SK-N-SH (cell line): ENCODE measurements around the gene C12orf75. TPM values are rescaled to one million over a fixed set of nuclear protein-coding genes. Genes with fewer than 3 reads are reported as not detected.

ENCODE experiments used
- CTCF ChIA-PET: fragments of 300-600, 350-600 bp; formaldehyde crosslinking; extraction: SDS; loops from one replicate; lab custom pipeline; 2021; lab: Yijun Ruan, JAX
- POLR2A ChIA-PET: fragments of 350-600 bp; sonication (Branson Sonifier 250); formaldehyde crosslinking; extraction: SDS; loops from one replicate; lab custom pipeline; 2020; ENCODE audit warnings: antibody characterized with exemption, inconsistent platforms; lab: Yijun Ruan, JAX
- DNase-seq: peaks from one replicate; pipeline ENCODE4 v3.0.0; 2012
- H2AFZ ChIP-seq: fragments of 200-600 bp; sonication (generic); 2 replicates; pipeline ENCODE4 v1.8.1; 2016; ENCODE audit warnings: antibody characterized with exemption, mild to moderate bottlenecking, low read depth
- H3F3A ChIP-seq: fragments of 200-600 bp; sonication (generic); replicated peaks from 2 replicates; pipeline ENCODE3; 2016; ENCODE audit warnings: antibody characterized with exemption, mild to moderate bottlenecking; ENCODE audit not compliant: insufficient read depth
- H3K27ac ChIP-seq, 2 experiments: fragments of 200-500 bp in 1 of 2; fragments of 200-600 bp in 1 of 2; sonication (Bioruptor generic) in 1 of 2; sonication (generic), shearing (Covaris generic) in 1 of 2; 2 replicates each; pipeline versions ENCODE4 v1.5.1 to v1.6.1; 2014 to 2016; ENCODE audit warnings: low read depth in 2 of 2, inconsistent platforms in 1 of 2, low read length in 1 of 2, mild to moderate bottlenecking in 1 of 2, mixed read lengths in 1 of 2
- H3K27me3 ChIP-seq: fragments of 200-600 bp; sonication (generic), shearing (Covaris generic); 2 replicates; pipeline ENCODE4 v1.6.1; 2016; ENCODE audit warnings: mixed run types; ENCODE audit not compliant: insufficient read depth
- H3K36me3 ChIP-seq, 2 experiments: fragments of 200-500 bp in 1 of 2; fragments of 200-600 bp in 1 of 2; sonication (Bioruptor generic) in 1 of 2; sonication (generic) in 1 of 2; replicated peaks in 1 of 2; 2 replicates each; pipeline versions ENCODE3 to v1.5.1; 2014 to 2016; ENCODE audit warnings: low read length in 1 of 2, mild to moderate bottlenecking in 1 of 2; ENCODE audit not compliant: insufficient read depth in 2 of 2, control insufficient read depth in 1 of 2
- H3K4me1 ChIP-seq, 2 experiments: fragments of 200-500 bp in 1 of 2; fragments of 200-600 bp in 1 of 2; sonication (Bioruptor generic) in 1 of 2; sonication (generic), shearing (Covaris generic) in 1 of 2; 2 replicates each; pipeline versions ENCODE4 v1.5.1 to v1.6.1; 2014 to 2016; ENCODE audit warnings: low read depth in 1 of 2, low read length in 1 of 2, mixed run types in 1 of 2; ENCODE audit not compliant: insufficient read depth in 2 of 2, control insufficient read depth in 1 of 2
- H3K4me2 ChIP-seq: fragments of 200-600 bp; sonication (generic), shearing (Covaris generic); 2 replicates; pipeline ENCODE4 v1.6.1; 2017; ENCODE audit warnings: mixed run types
- H3K4me3 ChIP-seq, 2 experiments: fragments of 200-500 bp in 1 of 2; fragments of 200-600 bp in 1 of 2; sonication (Bioruptor generic) in 1 of 2; sonication (generic), shearing (Covaris generic) in 1 of 2; 2 replicates each; pipeline versions ENCODE4 v1.5.1 to v1.8.1; 2014 to 2016; ENCODE audit warnings: low read depth in 2 of 2, inconsistent platforms in 1 of 2, low read length in 1 of 2, mild to moderate bottlenecking in 1 of 2, mixed read lengths in 1 of 2, moderate library complexity in 1 of 2
- H3K79me2 ChIP-seq: fragments of 200-600 bp; sonication (generic); 2 replicates; pipeline ENCODE4 v1.8.1; 2017; ENCODE audit warnings: mild to moderate bottlenecking; ENCODE audit not compliant: insufficient read depth
- H3K9ac ChIP-seq: fragments of 200-600 bp; sonication (generic); 2 replicates; pipeline ENCODE4 v1.6.1; 2017; ENCODE audit warnings: mixed run types
- H3K9me2 ChIP-seq: fragments of 200-600 bp; sonication (generic); 2 replicates; pipeline ENCODE4 v1.6.1; 2017; ENCODE audit warnings: mixed run types
- H3K9me3 ChIP-seq: fragments of 200-600 bp; sonication (generic); 2 replicates; pipeline ENCODE4 v1.6.1; 2017; ENCODE audit warnings: mixed run types, mild to moderate bottlenecking, moderate library complexity
- H4K20me1 ChIP-seq: fragments of 200-600 bp; sonication (generic); 2 replicates; pipeline ENCODE4 v1.6.1; 2017; ENCODE audit warnings: mild to moderate bottlenecking, mixed run types; ENCODE audit not compliant: insufficient read depth
- FOSL2 ChIP-seq: IDR thresholded peaks from 2 replicates; pipeline ENCODE4 v1.4.0; 2012; ENCODE audit warnings: low read depth, mild to moderate bottlenecking, moderate library complexity, borderline replicate concordance
- GABPA ChIP-seq: IDR thresholded peaks from 2 replicates; pipeline ENCODE4 v1.4.0; 2012; ENCODE audit warnings: low read depth, mild to moderate bottlenecking
- GATA2 ChIP-seq: sonication (generic); formaldehyde crosslinking; IDR thresholded peaks from 2 replicates; pipeline ENCODE4 v1.5.0; 2020; ENCODE audit warnings: mild to moderate bottlenecking, missing genetic modification reagents
- JUND ChIP-seq: IDR thresholded peaks from 2 replicates; pipeline ENCODE4 v1.4.0; 2012
- NFIC ChIP-seq: IDR thresholded peaks from 2 replicates; pipeline ENCODE4 v1.4.0; 2012; ENCODE audit warnings: borderline replicate concordance
- PBX3 ChIP-seq: IDR thresholded peaks from 2 replicates; pipeline ENCODE4; 2012
- POLR2AphosphoS5 ChIP-seq: IDR thresholded peaks from 2 replicates; pipeline ENCODE4 v1.6.1; 2012; ENCODE audit warnings: low read depth, low read length
- RAD21 ChIP-seq: IDR thresholded peaks from 2 replicates; pipeline ENCODE4 v1.6.1; 2012; ENCODE audit warnings: mild to moderate bottlenecking, low read length
- SMC3 ChIP-seq: IDR thresholded peaks from 2 replicates; pipeline ENCODE4 v1.6.1; 2012; ENCODE audit warnings: low read depth, low read length, improper control_type of control experiment
- TAF1 ChIP-seq: IDR thresholded peaks from 2 replicates; pipeline ENCODE4 v1.6.1; 2012; ENCODE audit warnings: low read depth, mild to moderate bottlenecking, low read length, moderate library complexity, borderline replicate concordance
- TEAD4 ChIP-seq: IDR thresholded peaks from 2 replicates; pipeline ENCODE4 v1.4.0; 2012; ENCODE audit warnings: mild to moderate bottlenecking, borderline replicate concordance; ENCODE audit not compliant: insufficient read depth
- USF1 ChIP-seq: IDR thresholded peaks from 2 replicates; pipeline ENCODE4 v1.4.0; 2012; ENCODE audit warnings: low read depth, borderline replicate concordance
- USF2 ChIP-seq: fragments of 150-350 bp; IDR thresholded peaks from 2 replicates; pipeline ENCODE4 v1.6.1; 2017; ENCODE audit warnings: antibody characterized with exemption, low read length, low read depth, borderline replicate concordance
- ZBTB33 ChIP-seq: IDR thresholded peaks from 2 replicates; pipeline ENCODE4 v1.4.0; 2012; ENCODE audit warnings: low read depth, borderline replicate concordance
- WGBS: methylation state at CpG from one replicate; pipeline ENCODE4 v1.1.6; 2017; ENCODE audit warnings: low lambda C conversion rate; 5-methylcytosine and 5-hydroxymethylcytosine counted together
- polyA plus RNA-seq, 3 experiments: library from polyadenylated mRNA; depleted of rRNA; stranded (reverse); fragments of >200 nt; gene quantifications; 2 replicates each; pipeline ENCODE4 v1.2.3, GENCODE V29; 2012
- TF ChIP-seq, protein P1 (sequence below): IDR thresholded peaks from 2 replicates; pipeline ENCODE4 v1.4.0; 2012; ENCODE audit warnings: low read depth
- TF ChIP-seq, protein P2 (sequence below): fragments of 150-350 bp; IDR thresholded peaks from 2 replicates; pipeline ENCODE4 v1.6.1; 2016; ENCODE audit warnings: mild to moderate bottlenecking, low read depth, low read length
- TF ChIP-seq, protein P3 (sequence below): IDR thresholded peaks from 2 replicates; pipeline ENCODE4 v1.6.1; 2012; ENCODE audit warnings: mild to moderate bottlenecking, low read depth, low read length, moderate library complexity

Gene C12orf75
- polyA plus RNA-seq, 1 of the 3 experiments (the other 2 are of a cell fraction), result 221 TPM

GRCh38 chr12:105321125-105321524 lies 9.4 kb upstream of the C12orf75 start:
- H3K27ac ChIP-seq, result peak overlapping the region in 1 of 2 experiments; percentile 96; a peak in 1 of 4 replicates
- peaks cover 8 to 32% of the 10 kb centered on the region in 2 experiments for H3K4me1 ChIP-seq
- H3K9me3 ChIP-seq, result no peaks in the 10 kb centered on the region
- no peak overlapping the region for H3K9ac ChIP-seq
- no peak overlapping the region for H2AFZ ChIP-seq
- no peaks in the 10 kb centered on the region for H4K20me1 ChIP-seq
- POLR2A ChIA-PET, result no interaction called here
- no peak for TF ChIP-seq JUND
- no peak for TF ChIP-seq RAD21
- TF ChIP-seq TAF1, result no peak
- no peak overlapping the region for H3K4me2 ChIP-seq
- no peak for DNase-seq
- 95% methylated on average over 2 of the region's 2 CpGs for WGBS
- H3F3A ChIP-seq, result peaks cover 38% of the 10 kb centered on the region
- H3K79me2 ChIP-seq, result peaks cover 40% of the 10 kb centered on the region
- H3K4me3 ChIP-seq, result no peak overlapping the region
- no peaks in the 10 kb centered on the region for H3K27me3 ChIP-seq
- H3K36me3 ChIP-seq, result no peaks in the 10 kb centered on the region
- CTCF ChIA-PET, result interaction anchor here (0.9 to 2.5 kb wide), 2 partner anchors 9 to 63 kb away, joined by 3 to 8 read pairs; partner anchors contain the start of gene C12orf75
- H3K9me2 ChIP-seq, result no peaks in the 10 kb centered on the region

- Histone ChIP-seq H3K9ac (no peak overlapping the region), H3K79me2 (peaks cover 46% of the 10 kb centered on the region), H3K4me1 (peaks cover 8 to 28% of the 10 kb centered on the region in 2 experiments), H3K9me2 (no peaks in the 10 kb centered on the region), H3K27ac (peak overlapping the region in 1 of 2 experiments; percentile 96; a peak in 3 of 4 replicates), H2AFZ (no peak overlapping the region), H3K27me3 (no peaks in the 10 kb centered on the region), H3K4me3 (no peak overlapping the region), H4K20me1 (no peaks in the 10 kb centered on the region), H3K4me2 (no peak overlapping the region), H3K36me3 (no peaks in the 10 kb centered on the region), H3F3A (peaks cover 36% of the 10 kb centered on the region), H3K9me3 (no peaks in the 10 kb centered on the region)
- no peak for DNase-seq
- ChIA-PET POLR2A (no interaction called here), CTCF (interaction anchor here (0.9 to 2.5 kb wide), 2 partner anchors 8 to 62 kb away, joined by 3 to 8 read pairs; partner anchors contain the start of gene C12orf75)
- 67% methylated on average over 4 of the region's 4 CpGs for WGBS
- TF ChIP-seq, protein P1, sequence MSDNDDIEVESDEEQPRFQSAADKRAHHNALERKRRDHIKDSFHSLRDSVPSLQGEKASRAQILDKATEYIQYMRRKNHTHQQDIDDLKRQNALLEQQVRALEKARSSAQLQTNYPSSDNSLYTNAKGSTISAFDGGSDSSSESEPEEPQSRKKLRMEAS, result peak; percentile 56
- TF ChIP-seq TEAD4 (no peak), POLR2AphosphoS5 (no peak), USF1 (no peak), GABPA (no peak), ZBTB33 (no peak), GATA2 (CRISPR knock-in tag) (no peak), NFIC (peak; percentile 43), PBX3 (no peak), SMC3 (no peak), FOSL2 (no peak), USF2 (no peak)
- TF ChIP-seq, protein P2, sequence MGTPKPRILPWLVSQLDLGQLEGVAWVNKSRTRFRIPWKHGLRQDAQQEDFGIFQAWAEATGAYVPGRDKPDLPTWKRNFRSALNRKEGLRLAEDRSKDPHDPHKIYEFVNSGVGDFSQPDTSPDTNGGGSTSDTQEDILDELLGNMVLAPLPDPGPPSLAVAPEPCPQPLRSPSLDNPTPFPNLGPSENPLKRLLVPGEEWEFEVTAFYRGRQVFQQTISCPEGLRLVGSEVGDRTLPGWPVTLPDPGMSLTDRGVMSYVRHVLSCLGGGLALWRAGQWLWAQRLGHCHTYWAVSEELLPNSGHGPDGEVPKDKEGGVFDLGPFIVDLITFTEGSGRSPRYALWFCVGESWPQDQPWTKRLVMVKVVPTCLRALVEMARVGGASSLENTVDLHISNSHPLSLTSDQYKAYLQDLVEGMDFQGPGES, result no peak
- TF ChIP-seq, protein P3, sequence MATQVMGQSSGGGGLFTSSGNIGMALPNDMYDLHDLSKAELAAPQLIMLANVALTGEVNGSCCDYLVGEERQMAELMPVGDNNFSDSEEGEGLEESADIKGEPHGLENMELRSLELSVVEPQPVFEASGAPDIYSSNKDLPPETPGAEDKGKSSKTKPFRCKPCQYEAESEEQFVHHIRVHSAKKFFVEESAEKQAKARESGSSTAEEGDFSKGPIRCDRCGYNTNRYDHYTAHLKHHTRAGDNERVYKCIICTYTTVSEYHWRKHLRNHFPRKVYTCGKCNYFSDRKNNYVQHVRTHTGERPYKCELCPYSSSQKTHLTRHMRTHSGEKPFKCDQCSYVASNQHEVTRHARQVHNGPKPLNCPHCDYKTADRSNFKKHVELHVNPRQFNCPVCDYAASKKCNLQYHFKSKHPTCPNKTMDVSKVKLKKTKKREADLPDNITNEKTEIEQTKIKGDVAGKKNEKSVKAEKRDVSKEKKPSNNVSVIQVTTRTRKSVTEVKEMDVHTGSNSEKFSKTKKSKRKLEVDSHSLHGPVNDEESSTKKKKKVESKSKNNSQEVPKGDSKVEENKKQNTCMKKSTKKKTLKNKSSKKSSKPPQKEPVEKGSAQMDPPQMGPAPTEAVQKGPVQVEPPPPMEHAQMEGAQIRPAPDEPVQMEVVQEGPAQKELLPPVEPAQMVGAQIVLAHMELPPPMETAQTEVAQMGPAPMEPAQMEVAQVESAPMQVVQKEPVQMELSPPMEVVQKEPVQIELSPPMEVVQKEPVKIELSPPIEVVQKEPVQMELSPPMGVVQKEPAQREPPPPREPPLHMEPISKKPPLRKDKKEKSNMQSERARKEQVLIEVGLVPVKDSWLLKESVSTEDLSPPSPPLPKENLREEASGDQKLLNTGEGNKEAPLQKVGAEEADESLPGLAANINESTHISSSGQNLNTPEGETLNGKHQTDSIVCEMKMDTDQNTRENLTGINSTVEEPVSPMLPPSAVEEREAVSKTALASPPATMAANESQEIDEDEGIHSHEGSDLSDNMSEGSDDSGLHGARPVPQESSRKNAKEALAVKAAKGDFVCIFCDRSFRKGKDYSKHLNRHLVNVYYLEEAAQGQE, result no peak
Measured at GRCh38 chr12:105322070-105322469, 8.4 kb upstream of the C12orf75 start.
